Forelimb muscle (tissue), 1 donor: ENCODE data around the gene DCAF5. TPM values are rescaled to one million over a fixed set of nuclear protein-coding genes. Genes with fewer than 3 reads are reported as not detected.
"Not testable (repeated sequence)": the region's sequence is repeated elsewhere in the genome, so short reads cannot be mapped to it uniquely, and the experiment has no call there.

Source experiments
- DNase-seq: peaks from one replicate; pipeline ENCODE4 v3.0.0-alpha.2; 2013; ENCODE audit warnings: low read depth
- polyA plus RNA-seq: library from polyadenylated mRNA; unstranded; fragments of 120-200 nt; gene quantifications from one replicate; pipeline ENCODE4 v1.2.1, GENCODE V29; 2013; ENCODE audit not compliant: insufficient read length

The DCAF5 gene
- polyA plus RNA-seq, 1 donor = 44.0 TPM

- no peak for DNase-seq
Observed at GRCh38 chr14:69072584-69072983, 80.3 kb downstream of the DCAF5 start.

DNA sequence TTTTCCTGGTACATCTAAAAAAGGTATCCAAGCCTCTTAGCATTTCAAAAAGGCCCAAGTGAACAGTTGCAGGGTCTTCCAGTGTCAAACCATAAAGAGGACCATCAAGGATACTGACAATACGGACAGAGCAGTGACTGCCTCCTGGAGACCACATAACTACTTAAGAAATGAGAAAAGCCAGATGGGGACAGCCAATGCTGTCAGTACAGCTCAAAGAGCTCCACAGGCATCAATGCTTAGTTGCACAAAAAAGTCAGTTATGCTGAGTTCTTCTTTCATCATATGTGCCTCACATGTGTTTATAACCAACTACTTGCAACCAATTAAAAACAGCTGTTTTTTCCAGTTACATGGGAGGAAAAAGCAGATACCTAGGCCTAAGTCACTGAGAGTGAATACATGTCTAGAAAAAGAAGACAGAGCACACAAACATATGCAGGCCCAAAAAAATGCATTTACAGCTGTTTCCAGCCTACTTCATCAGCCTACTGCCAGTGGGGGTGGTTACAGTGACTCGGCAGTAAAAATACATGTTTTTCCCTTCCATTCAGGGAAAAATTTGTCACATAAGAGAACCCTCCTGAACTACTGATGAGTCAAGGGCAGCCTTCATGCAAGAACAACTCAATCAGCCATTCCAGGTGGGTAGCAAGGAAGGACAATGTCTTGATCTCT, 84.0 kb downstream of the DCAF5 start:
- no peak for DNase-seq

DNA sequence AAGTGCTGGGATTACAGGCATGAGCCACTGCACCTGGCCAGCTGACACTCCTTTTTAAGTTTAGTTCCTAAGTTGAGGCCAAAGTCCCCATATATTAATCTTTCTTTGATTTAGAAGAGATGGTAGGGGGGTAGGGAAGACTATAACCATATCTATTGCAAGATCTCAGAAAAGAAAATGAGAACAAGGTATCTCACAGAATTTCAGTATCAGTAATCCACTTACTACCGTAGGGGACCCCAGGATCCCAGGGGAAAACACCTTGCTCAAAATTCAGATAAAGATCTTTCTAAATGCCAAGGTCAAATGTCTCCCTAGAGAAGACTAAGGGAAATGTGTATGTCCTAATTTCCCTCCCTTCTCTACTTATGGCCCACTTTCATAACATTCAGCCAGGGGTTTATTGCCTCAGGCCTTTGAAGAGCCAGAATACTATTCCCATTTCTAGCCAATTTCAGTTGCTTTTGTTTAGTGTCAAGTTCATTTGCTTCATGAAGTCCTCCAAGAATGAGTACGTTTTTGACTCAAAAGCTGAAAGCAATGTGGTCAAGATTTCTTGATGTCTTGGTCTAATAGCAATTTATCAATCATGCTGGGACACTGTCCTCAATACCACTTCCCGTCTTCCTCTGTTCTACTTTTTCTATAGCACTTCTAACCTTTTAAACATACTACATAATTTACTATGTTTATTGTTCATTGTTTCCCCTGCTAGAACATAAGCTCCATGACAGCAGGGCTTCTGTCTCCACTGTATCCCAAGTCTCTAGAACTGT, 86.3 kb downstream of the DCAF5 start:
- DNase-seq = no peak

- not testable (repeated sequence) for DNase-seq
Observed at GRCh38 chr14:69065934-69066333, 87.0 kb downstream of the DCAF5 start.

GRCh38 chr14:69064596-69064995, 88.3 kb downstream of the DCAF5 start:
- no peak for DNase-seq

GRCh38 chr14:69059658-69060623, 93.0 kb downstream of the DCAF5 start:
- no peak for DNase-seq

- DNase-seq = no peak
Observed at GRCh38 chr14:69055999-69056788, 96.7 kb downstream of the DCAF5 start.

DNA sequence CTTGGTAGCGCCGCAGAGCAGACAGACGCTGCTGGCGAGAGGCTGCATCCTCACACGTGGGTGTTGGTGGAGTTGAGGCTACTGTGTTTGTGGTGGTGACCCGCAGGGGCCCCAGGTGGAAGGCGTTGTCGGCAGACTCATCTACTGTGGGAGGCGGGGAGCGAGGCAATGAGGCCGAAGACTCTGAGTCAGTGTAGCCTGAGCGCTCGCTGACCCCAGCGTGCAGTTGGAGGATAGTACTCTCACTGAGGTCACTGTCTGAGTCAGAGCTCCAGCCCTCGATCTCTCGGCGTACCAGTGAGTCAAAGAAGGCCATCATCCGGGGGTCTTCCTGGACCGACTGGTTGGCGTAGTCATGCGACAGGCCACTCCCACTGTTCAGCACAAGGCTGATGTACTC, 97.8 kb downstream of the DCAF5 start:
- no peak for DNase-seq

DNA sequence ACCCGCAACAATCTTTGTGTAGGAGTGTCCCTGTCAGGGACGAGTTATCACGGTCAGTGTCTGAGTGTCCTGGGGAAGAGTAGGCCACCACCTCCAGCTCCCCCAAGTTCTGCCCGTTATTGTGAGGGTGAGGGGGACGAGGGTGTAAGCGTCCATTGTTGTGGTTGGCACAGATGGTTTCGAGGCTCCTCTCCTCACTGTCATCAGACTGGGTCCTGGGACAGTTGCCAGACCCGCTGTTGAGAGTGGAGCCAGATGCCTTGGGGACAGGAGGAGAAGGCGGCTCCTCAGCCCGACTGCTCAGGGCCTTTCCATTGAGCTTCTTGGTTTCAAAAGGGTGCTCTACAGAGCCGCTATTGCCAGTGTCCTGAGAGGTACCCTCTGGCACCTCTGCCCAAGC, 98.9 kb downstream of the DCAF5 start:
- no peak for DNase-seq

DNA sequence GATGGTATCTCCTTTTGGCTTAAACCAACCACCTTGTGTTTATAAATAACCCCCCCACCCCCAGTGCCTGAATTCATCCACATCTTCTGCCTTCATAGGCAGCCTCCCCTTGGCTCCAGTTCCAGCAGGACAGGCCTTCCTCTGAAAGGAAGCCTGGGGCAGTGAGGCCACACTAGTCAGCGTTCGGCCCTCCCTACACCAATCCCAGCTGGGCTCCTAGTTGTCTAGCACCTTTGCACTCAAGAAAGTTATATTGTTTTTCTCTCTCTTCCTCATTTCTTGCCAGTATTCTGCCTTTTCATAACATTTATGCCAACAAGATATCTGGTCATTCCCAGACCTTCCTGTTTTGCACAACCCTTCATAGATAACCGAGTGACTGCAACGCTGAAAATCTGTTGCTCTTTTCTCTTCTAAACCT, 100.7 kb downstream of the DCAF5 start:
- DNase-seq = no peak

- DNase-seq = no peak
Observed at GRCh38 chr14:69050240-69051184, 102.4 kb downstream of the DCAF5 start.

DNA sequence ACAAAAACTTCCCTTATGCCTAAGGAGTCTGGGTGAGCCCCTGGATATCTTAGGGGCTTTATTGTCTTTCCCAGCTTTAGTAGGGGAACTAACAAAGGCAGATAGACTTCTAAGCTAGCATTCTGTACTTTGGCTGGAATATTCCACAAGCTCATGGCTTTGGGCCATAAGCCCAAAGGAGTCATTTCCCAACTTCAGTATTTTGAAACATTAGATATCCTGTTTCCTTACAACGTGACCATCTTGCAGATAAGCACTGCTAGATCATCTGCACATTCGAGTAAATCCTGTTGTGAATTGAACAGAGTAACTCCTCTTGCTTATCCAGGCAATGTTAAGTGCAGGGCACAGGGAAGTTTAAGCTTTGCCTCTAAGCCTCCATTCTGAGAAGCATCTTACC, 103.2 kb downstream of the DCAF5 start:
- no peak for DNase-seq

DNA sequence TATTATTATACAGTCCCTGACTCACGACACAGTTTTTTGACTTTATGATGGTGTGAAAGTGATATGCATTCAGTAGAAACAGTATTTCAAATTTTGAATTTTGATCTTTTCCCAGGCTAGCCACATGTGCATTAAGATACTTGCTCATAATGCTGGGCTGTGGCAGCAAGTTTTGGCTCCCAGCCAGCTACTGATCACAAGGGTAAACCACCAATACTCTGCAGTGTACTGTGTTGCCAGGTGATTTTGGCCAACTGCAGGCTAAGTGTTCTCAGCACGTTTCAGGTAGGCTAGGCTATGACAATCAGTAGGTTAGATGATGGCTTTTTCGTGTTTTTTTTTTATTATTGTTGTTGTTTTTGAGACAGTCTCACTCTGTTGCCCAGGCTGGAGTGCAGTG, 104.5 kb downstream of the DCAF5 start:
- no peak for DNase-seq

- DNase-seq = no peak
Observed at GRCh38 chr14:69047255-69047654, 105.7 kb downstream of the DCAF5 start.

DNA sequence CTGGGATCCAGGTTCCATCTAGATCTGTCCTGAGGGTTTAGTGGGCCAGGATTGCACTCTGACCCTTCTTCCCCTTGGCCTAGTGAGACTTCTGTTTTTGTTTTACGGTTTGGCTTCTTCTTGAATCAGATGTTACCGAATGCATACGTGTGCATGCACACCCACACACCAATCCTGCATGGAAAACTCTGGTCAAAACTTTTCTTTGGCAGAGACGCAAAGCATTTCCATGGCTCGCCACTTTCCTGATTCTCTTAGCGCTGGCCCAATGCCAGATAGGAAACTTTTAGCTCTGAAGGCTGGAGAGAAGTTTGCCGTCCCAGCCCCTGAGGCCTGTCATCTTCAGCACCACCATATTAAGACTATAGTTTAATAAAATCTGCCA, 106.5 kb downstream of the DCAF5 start:
- DNase-seq = no peak

DNA sequence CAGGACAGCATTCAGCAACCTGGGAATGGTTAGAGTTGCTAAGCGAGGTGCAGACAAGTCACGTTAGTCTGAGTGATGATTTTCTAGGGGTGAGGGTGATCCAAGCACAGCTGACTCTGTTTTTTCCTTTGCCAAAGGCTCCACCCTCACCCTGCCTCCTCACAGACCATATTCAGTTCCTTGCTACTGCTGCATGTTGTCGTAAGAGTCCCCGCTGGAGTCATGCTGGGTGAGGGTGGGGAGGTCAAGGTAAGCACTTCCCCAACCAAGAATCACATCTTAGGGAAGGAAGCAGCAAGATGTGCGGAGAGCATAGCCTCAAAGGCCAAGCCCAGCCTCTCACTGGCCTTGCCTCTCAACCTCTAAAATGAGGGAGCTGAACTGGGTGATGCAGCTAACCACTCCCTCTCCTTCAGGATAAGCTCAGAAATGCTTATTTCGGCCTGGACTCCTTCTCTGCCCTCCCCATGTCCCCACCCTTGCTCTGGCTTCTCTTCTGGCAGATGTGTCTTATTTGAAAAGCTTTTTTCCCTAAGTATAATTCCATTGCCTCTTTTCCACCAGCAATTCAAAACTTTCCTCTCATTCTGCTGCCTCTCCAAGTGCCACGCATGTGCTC, 107.0 kb downstream of the DCAF5 start:
- DNase-seq = no peak

- no peak for DNase-seq
Observed at GRCh38 chr14:69044965-69045555, 107.9 kb downstream of the DCAF5 start.

- DNase-seq = no peak
Observed at GRCh38 chr14:69044296-69044695, 108.6 kb downstream of the DCAF5 start.

GRCh38 chr14:69043596-69044260, 109.2 kb downstream of the DCAF5 start:
- DNase-seq = no peak
